Ishikawa (cell line): ENCODE measurements around the gene BABAM1.

Experiments
- EP300 ChIP-seq: IDR thresholded peaks from 2 replicates; pipeline ENCODE4 v1.6.1; 2012; ENCODE audit warnings: borderline replicate concordance
- FOXM1 ChIP-seq: IDR thresholded peaks from 2 replicates; pipeline ENCODE4 v1.6.1; 2012; ENCODE audit warnings: low read depth, borderline replicate concordance
- MAX ChIP-seq: IDR thresholded peaks from 2 replicates; pipeline ENCODE4 v1.6.1; 2012
- NFIC ChIP-seq: IDR thresholded peaks from 2 replicates; pipeline ENCODE4 v1.6.1; 2012
- TAF1 ChIP-seq: IDR thresholded peaks from 2 replicates; pipeline ENCODE4 v1.6.1; 2012; ENCODE audit warnings: low read depth, mild to moderate bottlenecking
- TCF12 ChIP-seq: IDR thresholded peaks from 2 replicates; pipeline ENCODE4 v1.6.1; 2012; ENCODE audit warnings: low read depth
- TEAD4 ChIP-seq: IDR thresholded peaks from 2 replicates; pipeline ENCODE4 v1.6.1; 2012
- USF1 ChIP-seq: IDR thresholded peaks from 2 replicates; pipeline ENCODE4 v1.6.1; 2012
- ZBTB7A ChIP-seq: IDR thresholded peaks from 2 replicates; pipeline ENCODE4 v1.6.1; 2012; ENCODE audit warnings: low read depth

- no peak for TF ChIP-seq FOXM1
- no peak for TF ChIP-seq ZBTB7A
- TF ChIP-seq MAX, result no peak
- no peak for TF ChIP-seq TEAD4
- TF ChIP-seq USF1, result no peak
- TF ChIP-seq TCF12, result no peak
- no peak for TF ChIP-seq EP300
- no peak for TF ChIP-seq NFIC
- no peak for TF ChIP-seq TAF1
Measured at GRCh38 chr19:17293605-17294004, 26.4 kb downstream of the BABAM1 start.
